ENCODE data around the gene IQCH.

IQCH gene

GRCh38 chr15:67365994-67366393 lies 111.4 kb downstream of the IQCH start:
- Histone ChIP-seq H3K9ac (ENCODE audit: insufficient read length) (no peak overlapping the region), H3K36me3 (ENCODE audit: insufficient read depth, low read length) (no peaks in the 10 kb centered on the region), H3K27ac (no peak overlapping the region), H3K9me3 (ENCODE audit: low read depth, low read length) (no peaks in the 10 kb centered on the region), H3K4me3 (no peak overlapping the region)
- no peak for DNase-seq (ENCODE audit: low read depth, low spot score)
- TF ChIP-seq EZH2 (IDR thresholded peaks at IDR 0.05) (no peak), POLR2AphosphoS5 (IDR thresholded peaks at IDR 0.05; ENCODE audit: borderline replicate concordance, low read depth, low read length) (no peak), FOXP2 (optimal IDR thresholded peaks at IDR 0.05; ENCODE audit: control extremely low read depth, extremely low read length, insufficient read depth) (no peak)

- H3K27ac ChIP-seq: no peak overlapping the region
- no peaks in the 10 kb centered on the region for H3K36me3 ChIP-seq (ENCODE audit: insufficient read depth, low read length)
- DNase-seq (ENCODE audit: low read depth, low spot score): no peak
- no peak overlapping the region for H3K4me3 ChIP-seq
- TF ChIP-seq POLR2AphosphoS5 (IDR thresholded peaks at IDR 0.05; ENCODE audit: borderline replicate concordance, low read depth, low read length): no peak
- TF ChIP-seq EZH2 (IDR thresholded peaks at IDR 0.05): no peak
- no peak for TF ChIP-seq FOXP2 (optimal IDR thresholded peaks at IDR 0.05; ENCODE audit: control extremely low read depth, extremely low read length, insufficient read depth)
- H3K9me3 ChIP-seq (ENCODE audit: low read depth, low read length): no peaks in the 10 kb centered on the region
- H3K9ac ChIP-seq (ENCODE audit: insufficient read length): no peak overlapping the region
Observed at GRCh38 chr15:67366904-67367303, 112.3 kb downstream of the IQCH start.

- no peak overlapping the region for H3K9ac ChIP-seq (ENCODE audit: insufficient read length)
Observed at GRCh38 chr15:67369359-67369998, 114.9 kb downstream of the IQCH start.

GRCh38 chr15:67370206-67370954 lies 115.8 kb downstream of the IQCH start:
- Histone ChIP-seq H3K4me3 (no peak overlapping the region), H3K9me3 (ENCODE audit: low read depth, low read length) (no peaks in the 10 kb centered on the region), H3K27ac (no peak overlapping the region), H3K36me3 (ENCODE audit: insufficient read depth, low read length) (no peaks in the 10 kb centered on the region), H3K9ac (ENCODE audit: insufficient read length) (no peak overlapping the region)
- TF ChIP-seq FOXP2 (optimal IDR thresholded peaks at IDR 0.05; ENCODE audit: control extremely low read depth, extremely low read length, insufficient read depth): no peak
- TF ChIP-seq POLR2AphosphoS5 (IDR thresholded peaks at IDR 0.05; ENCODE audit: borderline replicate concordance, low read depth, low read length): no peak
- no peak for TF ChIP-seq EZH2 (IDR thresholded peaks at IDR 0.05)
- no peak for DNase-seq (ENCODE audit: low read depth, low spot score)

More at GRCh38 chr15:67369359-67369998, 114.9 kb downstream of the IQCH start:
- Histone ChIP-seq H3K9me3 (ENCODE audit: low read depth, low read length) (no peaks in the 10 kb centered on the region), H3K27ac (no peak overlapping the region), H3K4me3 (no peak overlapping the region), H3K36me3 (ENCODE audit: insufficient read depth, low read length) (no peaks in the 10 kb centered on the region)
- TF ChIP-seq EZH2 (IDR thresholded peaks at IDR 0.05) (no peak), POLR2AphosphoS5 (IDR thresholded peaks at IDR 0.05; ENCODE audit: borderline replicate concordance, low read depth, low read length) (no peak), FOXP2 (optimal IDR thresholded peaks at IDR 0.05; ENCODE audit: control extremely low read depth, extremely low read length, insufficient read depth) (no peak)
- DNase-seq (ENCODE audit: low read depth, low spot score): no peak

GRCh38 chr15:67372543-67372942 lies 118.0 kb downstream of the IQCH start:
- H3K9ac ChIP-seq (ENCODE audit: insufficient read length): no peak overlapping the region
- no peaks in the 10 kb centered on the region for H3K9me3 ChIP-seq (ENCODE audit: low read depth, low read length)
- H3K36me3 ChIP-seq (ENCODE audit: insufficient read depth, low read length): no peaks in the 10 kb centered on the region
- TF ChIP-seq POLR2AphosphoS5 (IDR thresholded peaks at IDR 0.05; ENCODE audit: borderline replicate concordance, low read depth, low read length) (no peak), FOXP2 (optimal IDR thresholded peaks at IDR 0.05; ENCODE audit: control extremely low read depth, extremely low read length, insufficient read depth) (no peak), EZH2 (IDR thresholded peaks at IDR 0.05) (no peak)
- DNase-seq (ENCODE audit: low read depth, low spot score): no peak
- H3K4me3 ChIP-seq: no peak overlapping the region
- no peak overlapping the region for H3K27ac ChIP-seq

GRCh38 chr15:67372986-67373675 lies 118.5 kb downstream of the IQCH start:
- Histone ChIP-seq H3K27ac (no peak overlapping the region), H3K9ac (ENCODE audit: insufficient read length) (no peak overlapping the region), H3K9me3 (ENCODE audit: low read depth, low read length) (no peaks in the 10 kb centered on the region), H3K4me3 (no peak overlapping the region), H3K36me3 (ENCODE audit: insufficient read depth, low read length) (no peaks in the 10 kb centered on the region)
- no peak for TF ChIP-seq POLR2AphosphoS5 (IDR thresholded peaks at IDR 0.05; ENCODE audit: borderline replicate concordance, low read depth, low read length)
- TF ChIP-seq EZH2 (IDR thresholded peaks at IDR 0.05): no peak
- no peak for TF ChIP-seq FOXP2 (optimal IDR thresholded peaks at IDR 0.05; ENCODE audit: control extremely low read depth, extremely low read length, insufficient read depth)
- no peak for DNase-seq (ENCODE audit: low read depth, low spot score)

GRCh38 chr15:67373971-67374370 lies 119.4 kb downstream of the IQCH start:
- DNase-seq (ENCODE audit: low read depth, low spot score): no peak
- Histone ChIP-seq H3K9me3 (ENCODE audit: low read depth, low read length) (no peaks in the 10 kb centered on the region), H3K36me3 (ENCODE audit: insufficient read depth, low read length) (no peaks in the 10 kb centered on the region), H3K4me3 (no peak overlapping the region), H3K9ac (ENCODE audit: insufficient read length) (no peak overlapping the region), H3K27ac (no peak overlapping the region)
- TF ChIP-seq POLR2AphosphoS5 (IDR thresholded peaks at IDR 0.05; ENCODE audit: borderline replicate concordance, low read depth, low read length) (no peak), FOXP2 (optimal IDR thresholded peaks at IDR 0.05; ENCODE audit: control extremely low read depth, extremely low read length, insufficient read depth) (no peak), EZH2 (IDR thresholded peaks at IDR 0.05) (no peak)

GRCh38 chr15:67379530-67379929 lies 124.9 kb downstream of the IQCH start:
- no peak for DNase-seq (ENCODE audit: low read depth, low spot score)
- Histone ChIP-seq H3K9ac (ENCODE audit: insufficient read length) (no peak overlapping the region), H3K4me3 (no peak overlapping the region), H3K36me3 (ENCODE audit: insufficient read depth, low read length) (no peaks in the 10 kb centered on the region), H3K27ac (no peak overlapping the region), H3K9me3 (ENCODE audit: low read depth, low read length) (no peaks in the 10 kb centered on the region)
- TF ChIP-seq FOXP2 (optimal IDR thresholded peaks at IDR 0.05; ENCODE audit: control extremely low read depth, extremely low read length, insufficient read depth) (no peak), POLR2AphosphoS5 (IDR thresholded peaks at IDR 0.05; ENCODE audit: borderline replicate concordance, low read depth, low read length) (no peak), EZH2 (IDR thresholded peaks at IDR 0.05) (no peak)
